Liver (tissue), 9 donors: ENCODE results near the gene CAP1. TPM values are rescaled to one million over a fixed set of nuclear protein-coding genes. Genes with fewer than 3 reads are reported as not detected.

Experiments used
- DNase-seq: peaks from one replicate; pipeline ENCODE4 v3.0.0-alpha.2; 2017; ENCODE audit warnings: low spot score
- H3K27ac ChIP-seq, 2 donors: one replicate each; pipeline ENCODE4 v1.7.0; 2013; ENCODE audit warnings: inconsistent platforms in 2 of 2, low read length in 2 of 2, control low read depth in 1 of 2, low read depth in 1 of 2, mild to moderate bottlenecking in 1 of 2
- H3K27me3 ChIP-seq, 4 donors: one replicate each; pipeline versions ENCODE4 v1.6.1 to v1.7.0; 2013; ENCODE audit warnings: low read length in 3 of 4, inconsistent platforms in 1 of 4, mild to moderate bottlenecking in 1 of 4, moderate library complexity in 1 of 4; ENCODE audit not compliant: control insufficient read depth in 4 of 4, insufficient read depth in 4 of 4
- H3K36me3 ChIP-seq, 4 donors: one replicate each; pipeline versions ENCODE4 v1.6.1 to v1.7.0; 2013; ENCODE audit warnings: low read length in 3 of 4, mild to moderate bottlenecking in 3 of 4, low read depth in 1 of 4, moderate library complexity in 1 of 4; ENCODE audit not compliant: control insufficient read depth in 4 of 4, insufficient read depth in 3 of 4
- H3K4me1 ChIP-seq, 4 donors: one replicate each; pipeline versions ENCODE4 v1.6.1 to v1.7.0; 2013; ENCODE audit warnings: low read length in 3 of 4, mild to moderate bottlenecking in 3 of 4, moderate library complexity in 1 of 4; ENCODE audit not compliant: control insufficient read depth in 4 of 4, insufficient read depth in 4 of 4
- H3K4me3 ChIP-seq, 3 donors: one replicate each; pipeline versions ENCODE4 v1.6.1 to v1.7.0; 2013; ENCODE audit warnings: low read length in 3 of 3, control low read depth in 1 of 3, low read depth in 1 of 3, mild to moderate bottlenecking in 1 of 3
- H3K9ac ChIP-seq, 2 donors: one replicate each; pipeline ENCODE4 v1.7.0; 2013; ENCODE audit warnings: low read length in 2 of 2, mild to moderate bottlenecking in 2 of 2, moderate library complexity in 2 of 2, control low read depth in 1 of 2, low read depth in 1 of 2
- H3K9me3 ChIP-seq, 4 donors: one replicate each; pipeline versions ENCODE4 v1.6.1 to v1.7.0; 2013; ENCODE audit warnings: low read length in 3 of 4; ENCODE audit not compliant: control insufficient read depth in 4 of 4
- ATF3 ChIP-seq: IDR thresholded peaks from 2 replicates; pipeline ENCODE4 v1.6.1; 2016; ENCODE audit warnings: antibody characterized with exemption
- EGR1 ChIP-seq, 2 donors: IDR thresholded peaks; 2 replicates each; pipeline ENCODE4 v1.6.1; 2016 to 2018; ENCODE audit warnings: antibody characterized with exemption in 2 of 2, low read depth in 2 of 2
- FOXA1 ChIP-seq: IDR thresholded peaks from 2 replicates; pipeline ENCODE4 v1.6.1; 2016; ENCODE audit warnings: antibody characterized with exemption
- FOXA2 ChIP-seq: IDR thresholded peaks from 2 replicates; pipeline ENCODE4 v1.6.1; 2016; ENCODE audit warnings: antibody characterized with exemption
- GABPA ChIP-seq, 2 donors: IDR thresholded peaks in 1 of 2; conservative IDR thresholded peaks in 1 of 2; 2 replicates each; pipeline ENCODE4 v1.6.1; 2016; ENCODE audit warnings: antibody characterized with exemption in 2 of 2, mild to moderate bottlenecking in 1 of 2, moderate library complexity in 1 of 2
- HNF4A ChIP-seq, 2 donors: conservative IDR thresholded peaks; 2 replicates each; pipeline ENCODE4 v1.6.1; 2016; ENCODE audit warnings: antibody characterized with exemption in 2 of 2, mild to moderate bottlenecking in 2 of 2
- HNF4G ChIP-seq: IDR thresholded peaks from 2 replicates; pipeline ENCODE4 v1.6.1; 2016; ENCODE audit warnings: antibody characterized with exemption
- MAX ChIP-seq: IDR thresholded peaks from 2 replicates; pipeline ENCODE4 v1.6.1; 2016; ENCODE audit warnings: antibody characterized with exemption
- NR2F2 ChIP-seq: IDR thresholded peaks from 2 replicates; pipeline ENCODE4 v1.6.1; 2016; ENCODE audit warnings: antibody characterized with exemption
- RAD21 ChIP-seq, 2 donors: IDR thresholded peaks; 2 replicates each; pipeline ENCODE4 v1.6.1; 2016; ENCODE audit warnings: antibody characterized with exemption in 2 of 2, mild to moderate bottlenecking in 2 of 2
- REST ChIP-seq: IDR thresholded peaks from 2 replicates; pipeline ENCODE4 v1.6.1; 2016; ENCODE audit warnings: antibody characterized with exemption, mild to moderate bottlenecking
- RXRA ChIP-seq, 2 donors: IDR thresholded peaks; 2 replicates each; pipeline ENCODE4 v1.6.1; 2017 to 2018; ENCODE audit warnings: antibody characterized with exemption in 2 of 2, mild to moderate bottlenecking in 1 of 2
- TAF1 ChIP-seq: conservative IDR thresholded peaks from 2 replicates; pipeline ENCODE4 v1.6.1; 2016; ENCODE audit warnings: antibody characterized with exemption, mild to moderate bottlenecking
- YY1 ChIP-seq: IDR thresholded peaks from 2 replicates; pipeline ENCODE4 v1.6.1; 2016; ENCODE audit warnings: antibody characterized with exemption, mild to moderate bottlenecking
- ZBTB33 ChIP-seq: IDR thresholded peaks from 2 replicates; pipeline ENCODE4 v1.6.1; 2016; ENCODE audit warnings: antibody characterized with exemption
- WGBS: extraction: QIAGEN DNeasy Blood & Tissue Kit; methylation state at CpG from one replicate; pipeline ENCODE4 v1.1.7; 2013; 5-methylcytosine and 5-hydroxymethylcytosine counted together
- polyA plus RNA-seq, 2 donors: library from polyadenylated mRNA; stranded (reverse) in 1 of 2; unstranded in 1 of 2; fragments of 200-250 nt in 1 of 2; fragments of >200 nt in 1 of 2; fragmentation: Nextera tagmentation in 1 of 2; extraction: Ambion mirVana in 1 of 2; gene quantifications; one replicate each; pipeline versions ENCODE4 v1.2.1 to v1.2.3, GENCODE V29; 2013 to 2015
- total RNA-seq, 2 donors: library from RNA; depleted of rRNA; stranded (reverse); fragments of >200 nt; gene quantifications; one replicate each; pipeline ENCODE4 v1.2.3, GENCODE V29; 2014
- donor health status: healthy.
- donor health status: healthy.
- donor health status: healthy.
- donor health status: healthy.
- donor health status: healthy.

CAP1 gene
- total and polyA plus RNA-seq, 4 donors = 75.5 to 105 (median 84.6) TPM

- WGBS = 77% methylated on average over 1 of the region's 1 CpG
- TF ChIP-seq RAD21 (IDR thresholded peaks at IDR 0.05) (no peak), YY1 (no peak), TAF1 (no peak), MAX (no peak), ZBTB33 (no peak), ATF3 (no peak), NR2F2 (no peak), HNF4G (no peak), HNF4A (conservative IDR thresholded peaks at IDR 0.05) (no peak), REST (no peak), FOXA2 (no peak)
- peaks cover 0 to 5% (median 1%) of the 10 kb centered on the region in 4 donors for H3K9me3 ChIP-seq
- no peaks in the 10 kb centered on the region for H3K27me3 ChIP-seq
- H3K36me3 ChIP-seq = no peaks in the 10 kb centered on the region
- H3K4me3 ChIP-seq = no peak overlapping the region
- H3K27ac ChIP-seq = no peak overlapping the region
- H3K4me1 ChIP-seq = no peaks in the 10 kb centered on the region
- DNase-seq = no peak
- no peak overlapping the region for H3K9ac ChIP-seq
Measured at GRCh38 chr1:40105028-40105427, 64.5 kb downstream of the CAP1 start.

GRCh38 chr1:40107290-40107959, 66.9 kb downstream of the CAP1 start:
- H3K9me3 ChIP-seq = peaks cover 0 to 11% (median 1%) of the 10 kb centered on the region in 4 donors
- DNase-seq = no peak
- no peak overlapping the region for H3K27ac ChIP-seq
- TF ChIP-seq YY1 (no peak), FOXA2 (no peak), MAX (no peak), TAF1 (no peak), GABPA (IDR thresholded peaks at IDR 0.05 in 1 of 2, conservative IDR thresholded peaks at IDR 0.05 in 1 of 2) (no peak), NR2F2 (no peak), RXRA (IDR thresholded peaks at IDR 0.05) (no peak), FOXA1 (no peak), EGR1 (IDR thresholded peaks at IDR 0.05; ENCODE audit: low read depth in 2 of 2) (no peak), ATF3 (no peak)
- 90% methylated on average over 6 of the region's 6 CpGs for WGBS
- no peak overlapping the region for H3K4me3 ChIP-seq
- no peaks in the 10 kb centered on the region for H3K27me3 ChIP-seq
- H3K36me3 ChIP-seq = no peaks in the 10 kb centered on the region
- H3K9ac ChIP-seq = no peak overlapping the region
- no peaks in the 10 kb centered on the region for H3K4me1 ChIP-seq
